ENCODE measurements around the gene ESYT3. TPM values are rescaled to one million over a fixed set of nuclear protein-coding genes. Genes with fewer than 3 reads are reported as not detected.
"Not testable (repeated sequence)": the region's sequence is repeated elsewhere in the genome, so short reads cannot be mapped to it uniquely, and the experiment has no call there.

ESYT3 gene
- polyA plus RNA-seq, 1 donor = 20.7 TPM

GRCh38 chr3:138442433-138442832 lies 8.0 kb downstream of the ESYT3 start:
- DNase-seq (ENCODE audit: low read depth) = no peak

- DNase-seq (ENCODE audit: low read depth) = no peak
Measured at GRCh38 chr3:138443091-138443490, 8.7 kb downstream of the ESYT3 start.

- no peak for DNase-seq (ENCODE audit: low read depth)
Measured at GRCh38 chr3:138443521-138444503, 9.4 kb downstream of the ESYT3 start.

DNA sequence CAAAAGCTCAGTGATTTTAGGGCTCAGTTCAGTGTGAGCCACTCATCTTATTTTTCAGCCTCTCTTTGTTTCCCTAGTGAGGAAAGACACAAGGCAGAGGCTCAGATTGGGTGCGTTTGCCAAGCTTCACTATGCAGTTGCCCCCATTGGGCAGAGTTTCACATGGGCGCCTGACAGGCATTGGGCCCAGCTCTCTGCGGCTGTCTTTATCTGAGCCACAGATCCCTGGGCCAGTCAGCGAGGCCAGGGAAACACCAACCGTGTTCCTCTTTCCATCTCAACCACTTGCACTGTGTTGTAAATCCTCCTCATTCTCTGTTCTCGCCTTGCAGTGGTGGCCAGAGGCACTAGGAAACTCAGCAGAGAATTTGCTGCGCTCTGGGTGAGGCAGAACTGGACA lies 10.8 kb downstream of the ESYT3 start:
- DNase-seq (ENCODE audit: low read depth) = no peak

DNA sequence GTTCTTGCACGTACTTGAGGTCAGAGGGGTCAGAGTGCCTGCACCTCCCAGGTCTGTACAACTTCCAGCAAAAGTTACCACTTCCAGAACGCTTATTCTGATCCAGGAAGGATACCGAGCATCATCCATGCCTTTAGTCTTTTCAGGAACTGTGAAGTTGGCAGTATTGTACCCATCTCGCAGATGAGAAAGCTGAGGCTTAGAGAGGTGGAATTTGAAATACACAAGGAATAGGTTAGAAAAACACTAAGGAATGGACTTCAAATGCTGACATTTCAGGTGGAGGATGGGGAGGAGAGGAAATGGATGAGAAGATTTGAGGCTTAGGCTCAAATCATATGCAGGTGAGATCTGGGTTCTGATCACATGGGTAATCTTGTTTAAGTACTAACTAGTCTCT lies 11.2 kb downstream of the ESYT3 start:
- DNase-seq (ENCODE audit: low read depth) = no peak

- DNase-seq (ENCODE audit: low read depth) = no peak
Measured at GRCh38 chr3:138448631-138449030, 14.2 kb downstream of the ESYT3 start.

- DNase-seq (ENCODE audit: low read depth) = no peak
Measured at GRCh38 chr3:138449490-138449889, 15.1 kb downstream of the ESYT3 start.

GRCh38 chr3:138450181-138450580 lies 15.8 kb downstream of the ESYT3 start:
- DNase-seq (ENCODE audit: low read depth) = no peak

- DNase-seq (ENCODE audit: low read depth) = no peak
Measured at GRCh38 chr3:138450704-138451424, 16.4 kb downstream of the ESYT3 start.

DNA sequence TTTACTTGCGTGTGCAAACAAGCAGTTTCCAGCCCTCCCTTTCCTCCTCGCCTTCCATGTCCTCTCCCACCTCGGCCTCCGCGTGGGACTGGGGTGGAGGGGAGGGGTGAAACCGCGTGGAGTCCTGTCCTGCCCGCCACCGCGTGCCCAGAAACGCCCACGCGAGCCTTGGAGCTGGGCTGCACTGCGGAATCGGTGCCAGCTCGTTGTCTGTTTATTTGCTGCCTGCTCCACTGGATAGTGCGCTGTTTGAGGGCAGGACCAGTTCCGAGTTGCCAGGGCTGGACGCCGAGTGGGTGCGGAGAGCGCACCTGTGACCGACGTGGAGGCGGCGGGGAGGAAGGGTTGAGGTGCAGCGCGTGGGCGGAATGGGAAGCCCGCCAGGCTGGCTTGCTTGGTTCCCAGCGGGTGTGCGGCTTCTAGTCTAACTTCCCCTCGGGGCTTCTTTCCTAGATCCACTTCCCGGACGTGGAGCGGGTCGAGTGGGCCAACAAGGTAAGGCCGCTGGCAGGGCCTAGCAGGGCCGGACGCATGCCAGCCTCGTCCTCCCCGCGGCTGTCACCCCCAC lies 17.3 kb downstream of the ESYT3 start:
- no peak for DNase-seq (ENCODE audit: low read depth)

DNA sequence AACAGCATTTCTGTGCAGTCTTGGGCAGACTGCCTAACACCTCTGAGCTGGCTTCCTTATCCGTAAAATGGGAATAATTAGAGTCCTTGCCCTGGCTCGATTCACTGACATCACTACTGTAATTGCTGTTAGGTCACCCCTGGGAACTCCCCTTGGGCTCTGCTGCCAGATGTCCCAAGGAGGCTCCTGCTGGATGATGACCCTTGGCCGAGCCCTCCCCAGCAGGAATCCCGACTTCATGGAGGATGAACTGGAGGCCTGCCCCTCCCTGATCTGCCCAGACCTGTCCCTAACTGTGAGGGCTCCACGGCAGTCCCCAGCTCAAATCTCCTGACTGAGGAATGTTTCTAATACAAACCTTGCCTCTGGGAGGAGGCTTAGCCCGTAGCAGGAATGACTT lies 18.0 kb downstream of the ESYT3 start:
- DNase-seq (ENCODE audit: low read depth) = no peak

DNA sequence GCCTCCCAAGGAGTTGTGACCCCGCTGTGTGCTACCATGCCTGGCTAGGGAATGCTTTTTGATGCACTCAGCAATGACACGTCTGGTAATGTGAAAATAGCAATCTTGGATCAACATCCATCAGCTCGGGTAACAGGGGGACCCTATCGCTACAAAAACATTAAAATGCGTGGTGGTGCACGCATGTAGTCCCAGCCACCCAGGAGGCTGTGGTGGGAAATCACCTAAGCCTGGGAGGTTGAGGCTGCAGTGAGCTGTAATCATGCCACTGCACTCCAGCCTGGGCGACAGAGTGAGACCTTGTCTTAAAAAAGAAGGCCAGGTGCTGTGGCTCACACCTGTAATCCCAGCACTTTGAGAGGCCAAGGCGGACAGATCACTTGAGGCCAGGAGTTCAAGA lies 19.5 kb downstream of the ESYT3 start:
- not testable (repeated sequence) for DNase-seq (ENCODE audit: low read depth)

- DNase-seq (ENCODE audit: low read depth) = no peak
Measured at GRCh38 chr3:138455801-138456716, 21.6 kb downstream of the ESYT3 start.

DNA sequence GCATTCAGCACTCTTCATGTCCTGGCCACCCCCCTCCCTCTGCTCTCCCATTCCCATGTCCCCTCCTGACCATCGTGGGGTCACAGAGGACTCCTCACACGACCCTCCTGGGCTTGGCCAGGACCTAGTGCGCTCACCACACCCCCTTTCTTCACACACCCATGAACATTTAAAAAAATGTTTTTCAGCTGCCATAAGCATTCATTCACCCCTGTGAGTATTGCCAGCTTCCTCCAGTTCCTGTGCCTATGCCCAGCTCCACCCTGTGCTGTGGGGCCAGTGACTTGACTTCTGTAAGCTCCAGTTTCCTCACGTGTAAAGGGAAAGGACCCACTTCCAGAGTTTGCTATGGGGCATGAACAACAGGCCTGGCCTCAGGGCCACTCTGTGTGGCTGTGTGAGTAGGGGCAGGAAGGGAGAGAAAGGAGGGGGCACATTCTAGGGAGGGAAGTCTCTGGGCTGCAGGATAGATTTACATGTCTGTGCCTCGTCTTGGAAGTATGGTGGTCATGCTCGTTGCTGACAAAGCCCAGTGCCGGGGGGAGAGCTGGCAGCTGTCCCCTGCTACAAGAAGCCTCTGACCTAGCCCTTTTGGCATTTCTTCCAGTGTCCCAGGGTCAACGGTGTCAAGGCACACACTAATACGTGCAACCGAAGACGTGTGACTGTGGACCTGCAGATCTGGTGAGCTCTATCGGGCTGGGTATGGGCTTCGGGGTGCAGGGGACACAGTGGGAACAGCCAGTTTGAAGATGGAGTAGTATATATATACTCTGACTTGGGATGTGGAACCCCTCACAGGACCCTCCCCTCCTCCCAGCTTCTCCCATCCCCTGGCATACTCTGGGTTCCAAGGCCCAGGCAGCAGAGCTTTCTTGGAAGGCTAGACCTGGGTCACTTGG lies 22.8 kb downstream of the ESYT3 start:
- no peak for DNase-seq (ENCODE audit: low read depth)

- no peak for DNase-seq (ENCODE audit: low read depth)
Measured at GRCh38 chr3:138457863-138458735, 23.7 kb downstream of the ESYT3 start.

DNA sequence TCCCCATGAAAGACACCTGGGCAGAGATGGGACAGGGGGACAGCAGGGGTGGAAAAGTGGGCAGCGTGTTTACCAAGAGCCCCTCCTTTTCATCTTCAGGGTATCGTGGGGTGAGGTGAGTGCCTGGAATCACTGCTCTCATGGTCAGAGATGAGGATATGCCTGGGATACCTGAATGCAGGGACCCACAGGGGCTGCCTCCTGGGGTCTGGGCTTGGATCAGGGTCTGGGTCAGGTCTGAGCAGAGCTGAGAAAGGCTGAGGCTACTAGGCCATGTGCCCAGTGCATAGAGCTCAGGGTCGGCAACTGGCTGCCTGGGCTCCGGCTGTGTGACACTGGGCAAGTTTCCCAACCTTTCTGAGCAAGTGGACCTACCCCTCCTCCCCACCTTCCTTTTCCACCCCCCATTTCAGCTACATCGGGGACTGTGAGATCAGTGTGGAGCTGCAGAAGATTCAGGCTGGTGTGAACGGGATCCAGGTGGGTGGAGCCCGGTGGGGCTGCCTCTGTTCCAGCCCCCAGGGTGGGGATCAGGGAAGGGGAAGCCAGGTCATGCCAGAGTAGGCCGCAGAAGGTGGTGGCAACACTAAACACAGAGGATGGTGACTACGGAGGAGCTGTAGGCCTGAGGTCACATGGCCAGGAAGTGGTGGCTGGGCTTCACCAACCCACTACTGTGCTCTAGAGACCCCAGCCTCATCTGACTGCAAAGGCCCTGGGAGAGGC lies 24.5 kb downstream of the ESYT3 start:
- DNase-seq (ENCODE audit: low read depth) = no peak

DNA sequence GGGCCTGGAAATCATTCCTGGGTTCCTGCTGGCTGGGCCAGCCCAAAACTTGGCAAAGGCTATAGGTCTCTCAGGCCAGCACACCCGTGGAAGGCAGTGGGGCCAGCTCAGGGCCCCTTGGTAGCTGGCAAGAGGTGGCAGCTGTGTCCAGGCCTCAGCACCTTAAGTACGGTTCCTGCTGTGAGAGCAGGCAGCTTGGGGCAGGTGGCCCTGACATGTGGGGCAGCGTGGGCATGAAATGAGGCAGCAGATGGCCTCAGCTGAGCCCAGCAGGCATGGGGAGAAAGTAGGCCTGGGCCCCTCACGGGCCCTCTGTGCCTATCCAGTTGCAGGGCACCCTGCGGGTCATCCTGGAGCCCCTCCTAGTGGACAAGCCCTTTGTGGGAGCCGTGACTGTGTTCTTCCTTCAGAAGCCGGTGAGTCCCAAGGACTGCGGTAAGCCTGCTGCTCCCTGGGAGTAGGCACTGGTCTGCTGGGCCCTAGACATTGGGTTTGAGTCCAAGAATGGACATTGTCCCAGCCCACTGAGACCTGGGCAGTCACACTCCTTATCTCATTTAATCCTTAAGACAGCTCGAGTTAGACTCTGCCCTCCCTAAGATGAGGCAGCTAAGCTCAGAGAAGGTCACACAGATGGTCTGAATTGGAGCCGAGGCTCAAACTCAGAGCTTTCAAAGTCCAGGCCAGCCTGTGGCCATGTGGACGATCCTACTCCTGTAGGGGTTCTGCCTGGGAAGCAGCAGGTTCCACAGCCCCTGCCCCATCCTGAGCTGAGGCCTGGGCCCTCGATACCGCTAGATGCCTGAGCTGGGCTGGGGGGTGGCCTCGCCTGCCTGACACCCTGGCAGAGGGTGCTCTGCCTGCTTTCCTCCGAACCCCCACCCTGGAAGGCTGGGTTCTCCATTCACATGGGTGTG lies 25.5 kb downstream of the ESYT3 start:
- no peak for DNase-seq (ENCODE audit: low read depth)

Measured in forelimb muscle (tissue), 1 donor.